GM19099 (cell line): Measurements from ENCODE around the gene SLC8A1.

ENCODE experiments used
- POLR2A ChIP-seq: IDR thresholded peaks from 3 replicates; pipeline ENCODE4 v1.6.1; 2011; ENCODE audit warnings: low read depth; ENCODE audit not compliant: insufficient read length; ENCODE audit errors: extremely low read depth

SLC8A1 gene

GRCh38 chr2:40448476-40449079 lies 3.3 kb downstream of the SLC8A1 start:
- no peak for TF ChIP-seq POLR2A

DNA sequence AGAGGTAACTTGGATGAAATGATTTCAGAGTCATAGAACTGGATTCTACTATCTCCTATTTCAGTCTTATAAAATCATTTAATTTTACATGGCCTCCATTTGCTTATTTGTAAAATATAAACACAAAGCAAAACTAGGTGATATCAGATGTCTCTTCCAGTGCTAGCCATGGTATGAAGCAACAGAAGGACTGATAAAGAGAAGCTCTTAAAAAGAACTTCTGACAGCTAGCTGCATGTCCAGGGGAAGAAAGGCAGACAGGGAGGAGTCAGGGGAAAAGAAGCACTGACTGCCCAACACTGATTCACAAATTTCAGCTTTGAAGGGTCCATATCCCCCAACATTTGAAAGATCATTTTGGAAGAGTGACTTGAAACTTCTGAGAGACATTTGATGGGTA lies 6.4 kb downstream of the SLC8A1 start:
- TF ChIP-seq POLR2A = no peak

DNA sequence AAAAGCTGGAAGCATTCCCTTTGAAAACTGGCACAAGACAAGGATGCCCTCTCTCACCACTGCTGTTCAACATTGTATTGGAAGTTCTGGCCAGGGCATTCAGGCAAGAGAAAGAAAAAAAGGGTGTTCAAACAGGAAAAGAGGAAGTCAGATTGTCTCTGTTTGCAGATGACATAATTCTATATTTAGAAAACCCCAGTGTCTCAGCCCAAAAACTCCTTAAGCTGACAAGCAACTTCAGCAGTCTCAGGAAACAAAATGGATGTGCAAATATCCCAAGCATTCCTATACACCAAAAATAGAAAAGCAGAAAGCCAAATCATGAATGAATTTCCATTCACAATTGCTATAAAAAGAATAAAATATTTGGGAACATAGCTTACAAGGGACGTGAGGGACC lies 11.1 kb downstream of the SLC8A1 start:
- no peak for TF ChIP-seq POLR2A

- no peak for TF ChIP-seq POLR2A
Measured at GRCh38 chr2:40439473-40439872, 12.4 kb downstream of the SLC8A1 start.

GRCh38 chr2:40436093-40436475 lies 15.8 kb downstream of the SLC8A1 start:
- TF ChIP-seq POLR2A = no peak

GRCh38 chr2:40435426-40436092 lies 16.3 kb downstream of the SLC8A1 start:
- no peak for TF ChIP-seq POLR2A

DNA sequence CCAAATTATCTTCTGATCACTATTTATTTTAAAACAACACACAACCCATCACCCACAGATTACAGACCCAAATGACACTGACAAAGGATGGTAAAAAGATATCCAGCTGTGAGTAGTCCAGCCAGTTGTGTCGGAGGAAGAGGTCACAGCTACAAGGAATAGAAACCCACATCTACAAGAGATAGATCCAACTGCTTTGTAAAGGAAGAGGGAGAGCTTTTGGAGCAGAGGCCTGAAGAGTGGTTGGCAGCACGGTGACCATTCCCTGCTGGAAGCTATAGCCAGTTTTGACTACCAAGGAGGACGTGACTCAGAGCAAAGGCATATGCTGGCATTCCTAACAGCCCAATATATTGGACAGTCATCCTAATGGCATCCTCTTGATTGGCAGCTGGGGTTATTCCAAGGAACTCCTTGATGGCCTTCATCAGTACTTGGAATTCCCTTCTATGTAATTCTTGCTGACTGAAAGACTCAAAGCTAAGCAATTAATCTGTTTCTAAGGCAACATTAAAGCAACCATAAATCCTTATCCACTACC lies 17.1 kb downstream of the SLC8A1 start:
- no peak for TF ChIP-seq POLR2A

GRCh38 chr2:40433736-40434135 lies 18.2 kb downstream of the SLC8A1 start:
- TF ChIP-seq POLR2A = no peak

DNA sequence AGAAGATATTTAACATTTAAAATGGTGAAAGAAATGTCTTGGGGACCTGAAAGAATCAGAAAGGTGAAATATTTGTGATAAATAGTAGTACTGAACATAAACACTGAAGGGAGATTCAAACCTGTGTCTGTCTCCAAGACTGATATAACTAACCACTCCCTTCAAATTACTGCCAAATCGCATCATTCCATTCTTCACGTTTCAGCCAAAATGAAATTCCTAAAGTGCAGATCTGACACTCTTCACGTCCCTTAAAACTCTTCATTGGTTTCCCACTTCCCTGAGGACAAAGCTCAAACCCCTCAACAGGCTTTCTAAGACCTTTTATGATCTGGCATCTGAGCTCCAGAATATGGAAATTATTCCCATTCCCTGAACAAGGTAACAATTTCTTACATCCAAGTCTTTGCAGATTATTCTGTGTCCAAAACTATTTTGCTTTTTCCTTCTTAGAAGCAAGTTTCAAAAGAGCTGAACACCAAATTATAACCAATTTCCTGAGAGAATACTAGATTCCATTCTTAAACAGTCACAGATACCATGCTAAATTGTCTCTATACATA lies 18.9 kb downstream of the SLC8A1 start:
- no peak for TF ChIP-seq POLR2A

GRCh38 chr2:40431600-40431955 lies 20.3 kb downstream of the SLC8A1 start:
- no peak for TF ChIP-seq POLR2A

GRCh38 chr2:40430776-40431599 lies 20.9 kb downstream of the SLC8A1 start:
- TF ChIP-seq POLR2A = no peak

DNA sequence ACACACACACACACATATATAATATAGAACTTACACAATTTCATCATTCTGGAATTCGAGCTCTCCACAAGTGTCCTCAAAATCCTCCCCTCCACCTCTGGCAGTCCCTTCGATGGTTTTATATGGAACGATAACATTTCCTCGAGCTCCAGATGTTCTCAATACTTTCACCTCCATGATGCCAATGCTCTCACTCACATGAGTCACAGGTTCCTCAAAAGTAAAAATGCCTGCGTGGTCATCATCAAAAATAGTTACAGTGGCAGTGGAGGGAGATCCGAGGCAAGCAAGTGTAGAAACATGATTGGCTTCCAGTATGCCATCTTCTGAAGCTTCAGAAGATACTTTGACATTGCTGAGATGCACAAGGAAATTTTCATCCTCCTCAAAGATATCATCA lies 23.5 kb downstream of the SLC8A1 start:
- TF ChIP-seq POLR2A = no peak

- TF ChIP-seq POLR2A = no peak
Measured at GRCh38 chr2:40421631-40422297, 30.1 kb downstream of the SLC8A1 start.

GRCh38 chr2:40420478-40420877 lies 31.4 kb downstream of the SLC8A1 start:
- no peak for TF ChIP-seq POLR2A

DNA sequence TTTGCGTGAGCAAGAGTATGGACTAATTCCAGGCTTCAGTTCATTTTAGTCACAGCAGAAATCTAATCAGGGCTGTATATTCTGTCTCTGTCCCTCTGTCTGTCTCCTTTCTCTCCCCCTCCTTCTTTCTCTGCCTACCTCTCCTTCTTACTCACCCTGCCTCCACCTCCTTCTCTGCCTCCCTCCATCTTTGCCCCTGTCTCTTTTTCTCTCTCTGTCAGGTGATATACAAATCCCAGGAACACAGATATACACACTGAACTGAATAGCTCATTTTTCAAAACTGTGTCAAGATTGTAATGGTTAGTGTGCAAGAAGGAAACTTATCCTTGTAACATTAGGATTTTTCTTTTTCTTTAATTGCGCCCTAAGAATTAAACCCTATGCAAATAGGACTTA lies 32.5 kb downstream of the SLC8A1 start:
- TF ChIP-seq POLR2A = no peak

DNA sequence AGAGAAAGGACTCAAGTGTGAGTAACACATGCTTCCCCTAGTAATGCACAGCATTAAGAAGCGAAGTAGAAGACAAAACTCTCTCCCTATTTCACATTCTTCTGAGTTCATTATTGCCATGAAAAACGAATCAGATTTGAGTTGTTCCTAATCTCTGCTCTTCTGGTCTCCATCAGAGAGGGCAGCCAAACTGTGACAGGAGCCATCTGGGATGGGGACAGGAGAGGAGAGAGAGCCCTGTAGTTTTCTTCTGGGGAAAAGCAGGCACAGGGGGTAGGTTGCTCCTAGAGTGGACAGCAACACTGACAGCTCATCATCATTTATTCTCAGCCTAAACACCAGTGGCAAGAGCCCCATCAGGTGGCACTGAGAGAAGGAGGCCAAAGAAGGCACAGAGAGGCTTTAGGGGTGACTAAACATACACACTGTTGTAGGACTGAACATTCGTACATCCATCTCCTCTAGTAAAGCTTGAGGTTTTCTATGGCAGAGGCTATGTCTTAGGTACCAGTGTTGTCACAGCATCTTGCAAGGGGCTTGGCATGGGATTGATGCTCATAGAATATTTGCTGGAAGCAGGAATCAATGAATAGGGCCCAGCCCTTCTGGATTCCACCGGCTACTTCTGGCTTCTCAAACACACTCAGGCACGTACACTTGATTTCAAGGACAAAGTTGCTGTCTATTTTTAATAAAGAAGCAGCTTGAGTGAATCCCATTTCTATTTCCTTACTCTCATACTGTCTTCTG lies 33.1 kb downstream of the SLC8A1 start:
- TF ChIP-seq POLR2A = no peak
